Transverse colon (tissue), 4 donors: ENCODE measurements around the gene GDPGP1. TPM values are rescaled to one million over a fixed set of nuclear protein-coding genes. Genes with fewer than 3 reads are reported as not detected.
A peak's percentile ranks its signal among the peaks of the same experiment; 100 is the strongest.

Experiments used
- DNase-seq: peaks from one replicate; pipeline ENCODE4 v3.0.0-alpha.2; 2019
- H3K27ac ChIP-seq, 4 donors: fragments of 200-600 bp; sonication (generic); 2 replicates each; pipeline ENCODE4 v1.5.1; 2016 to 2018; ENCODE audit warnings: inconsistent platforms in 4 of 4
- H3K27me3 ChIP-seq: fragments of 200-600 bp; sonication (generic); 2 replicates; pipeline ENCODE4 v1.5.1; 2017; ENCODE audit warnings: inconsistent platforms
- H3K36me3 ChIP-seq, 4 donors: fragments of 200-600 bp; sonication (generic); 2 replicates each; pipeline ENCODE4 v1.5.1; 2017 to 2019; ENCODE audit warnings: inconsistent platforms in 4 of 4
- H3K4me1 ChIP-seq, 4 donors: fragments of 200-600 bp; sonication (generic); 2 replicates each; pipeline ENCODE4 v1.5.1; 2017 to 2020; ENCODE audit warnings: inconsistent platforms in 4 of 4
- H3K4me3 ChIP-seq, 4 donors: fragments of 200-600 bp; sonication (generic); 1 replicate in 1 of 4; 2 replicates in 3 of 4; pipeline versions ENCODE4 v1.5.1 to v1.6.1; 2017 to 2019; ENCODE audit warnings: inconsistent platforms in 4 of 4
- H3K9me3 ChIP-seq, 2 donors: fragments of 200-600 bp; sonication (generic); 2 replicates each; pipeline ENCODE4 v1.5.1; 2017 to 2019; ENCODE audit warnings: inconsistent platforms in 2 of 2
- CTCF ChIP-seq, 5 experiments: fragments of 200-600 bp in 3 of 5; fragments of 450-650 bp in 2 of 5; sonication (generic) in 3 of 5; IDR thresholded peaks; 1 replicate in 2 of 5; 2 replicates in 3 of 5; pipeline ENCODE4 v1.5.1; 2016 to 2017; ENCODE audit warnings: antibody characterized with exemption in 5 of 5, inconsistent platforms in 3 of 5, mild to moderate bottlenecking in 2 of 5, moderate library complexity in 1 of 5
- EP300 ChIP-seq: sonication (generic); formaldehyde crosslinking; IDR thresholded peaks from one replicate; pipeline ENCODE4 v1.6.1; 2017; ENCODE audit warnings: antibody characterized with exemption, low read depth
- POLR2A ChIP-seq: fragments of 450-650 bp; IDR thresholded peaks from one replicate; pipeline ENCODE4 v1.6.1; 2016; ENCODE audit warnings: antibody characterized with exemption, mild to moderate bottlenecking, moderate library complexity
- POLR2AphosphoS5 ChIP-seq, 3 donors: sonication (generic); formaldehyde crosslinking; IDR thresholded peaks; one replicate each; pipeline ENCODE4 v1.6.1; 2016; ENCODE audit warnings: antibody characterized with exemption in 3 of 3
- WGBS, 2 donors: methylation state at CpG; one replicate each; pipeline ENCODE4 v1.1.5; 2018; ENCODE audit warnings: low coverage in 1 of 2; 5-methylcytosine and 5-hydroxymethylcytosine counted together
- in situ Hi-C, 4 donors: fragments of 200-750 bp; cut with MboI; loops; one replicate each; pipeline versions ENCODE4 v1.15.0 to v1.15.1; 2017; ENCODE audit warnings: low sequenced_read_pairs in 3 of 4, low pct_ligation_motif_present in 1 of 4, low pct_unique_long_range_greater_than_20kb in 1 of 4
- intact Hi-C: fragments of 100-400 bp; cut with DNase I; formaldehyde crosslinking; loops from one replicate; pipeline ENCODE4 v1.15.1; 2023; ENCODE audit warnings: low total_unique reads
- total RNA-seq, 4 donors: library from RNA; depleted of rRNA; stranded (reverse); fragments of >200 nt; gene quantifications; one replicate each; pipeline ENCODE4 v1.1.0, GENCODE V29; 2016

Gene GDPGP1
- total RNA-seq, 4 donors from 2014 or later = 6.8 to 28.8 (median 21.3) TPM

- in situ Hi-C loops (no loop called here), intact Hi-C loops (loop anchor here (2.0 kb wide), 1 partner anchor 131 kb away; no protein-coding TSS in a partner anchor)
- Histone ChIP-seq H3K27ac (peak overlapping the region; percentile 90 to 99 (median 96)), H3K9me3 (no peaks in the 10 kb centered on the region), H3K4me1 (peaks cover 28 to 53% (median 43%) of the 10 kb centered on the region in 4 donors), H3K27me3 (no peaks in the 10 kb centered on the region), H3K4me3 (peak overlapping the region in 1 of 4 donors; percentile 67), H3K36me3 (peaks cover 0 to 23% (median 3%) of the 10 kb centered on the region in 4 donors)
- DNase-seq = peak; percentile 54
- peak; percentile 17 for TF ChIP-seq POLR2A
- peak in 2 of 3 donors; percentile 5 to 16 for TF ChIP-seq POLR2AphosphoS5 (IDR thresholded peaks at IDR 0.05)
- TF ChIP-seq CTCF (IDR thresholded peaks at IDR 0.05) = no peak
- no peak for TF ChIP-seq EP300
- WGBS, 2 donors = 18 to 47% methylated on average over 4 to 25 of the region's 27 CpGs
Observed at GRCh38 chr15:90231028-90232017, 2.7 kb upstream of the GDPGP1 start.

GRCh38 chr15:90232196-90232595 lies 1.8 kb upstream of the GDPGP1 start:
- H3K4me1 ChIP-seq = peaks cover 28 to 53% (median 43%) of the 10 kb centered on the region in 4 donors
- TF ChIP-seq POLR2AphosphoS5 (IDR thresholded peaks at IDR 0.05) (peak in 1 of 3 donors; percentile 16), EP300 (no peak), POLR2A (no peak)
- peak overlapping the region; percentile 90 to 99 (median 96) for H3K27ac ChIP-seq
- in situ Hi-C loops = no loop called here
- intact Hi-C loops = loop anchor here (2.0 kb wide), 1 partner anchor 131 kb away; no protein-coding TSS in a partner anchor
- DNase-seq = no peak
- H3K9me3 ChIP-seq = no peaks in the 10 kb centered on the region
- WGBS, 2 donors = 77% methylated on average over 13 of the region's 13 CpGs; no CpG with 5 or more reads in 1 of the 2 donors
- peak overlapping the region in 3 of 4 donors; percentile 67 to 92 (median 75) for H3K4me3 ChIP-seq
- H3K36me3 ChIP-seq = peaks cover 0 to 18% (median 3%) of the 10 kb centered on the region in 4 donors
- H3K27me3 ChIP-seq = no peaks in the 10 kb centered on the region

- Histone ChIP-seq H3K4me1 (peaks cover 28 to 53% (median 43%) of the 10 kb centered on the region in 4 donors), H3K9me3 (no peaks in the 10 kb centered on the region), H3K36me3 (peaks cover 0 to 14% (median 5%) of the 10 kb centered on the region in 4 donors), H3K27ac (peak overlapping the region; percentile 90 to 99 (median 96)), H3K27me3 (no peaks in the 10 kb centered on the region), H3K4me3 (peak overlapping the region; percentile 62 to 92 (median 71))
- no peak for DNase-seq
- 5% methylated on average over 3 to 9 of the region's 9 CpGs for WGBS, 2 donors
- intact Hi-C loops (loop anchor here (2.0 kb wide), 1 partner anchor 132 kb away; no protein-coding TSS in a partner anchor), in situ Hi-C loops (no loop called here)
- TF ChIP-seq CTCF (IDR thresholded peaks at IDR 0.05) (peak in 3 of 5 experiments; percentile 38 to 88 (median 58)), EP300 (no peak), POLR2AphosphoS5 (IDR thresholded peaks at IDR 0.05) (no peak)
Observed at GRCh38 chr15:90232941-90233386, 1.0 kb upstream of the GDPGP1 start.

- H3K36me3 ChIP-seq = peaks cover 0 to 16% (median 4%) of the 10 kb centered on the region in 4 donors
- H3K4me3 ChIP-seq = peak within 1 kb of the TSS; percentile 67 to 92 (median 75)
- no peaks in the 10 kb centered on the region for H3K9me3 ChIP-seq
- no peaks in the 10 kb centered on the region for H3K27me3 ChIP-seq
- TF ChIP-seq EP300 (peak; percentile 28), CTCF (IDR thresholded peaks at IDR 0.05) (peak in 2 of 5 experiments; percentile 55 to 85), POLR2A (peak; percentile 93), POLR2AphosphoS5 (IDR thresholded peaks at IDR 0.05) (peak; percentile 46 to 94 (median 91))
- DNase-seq = peak; percentile 99
- intact Hi-C loops (loop anchor here (2.0 kb wide), 1 partner anchor 133 kb away; no protein-coding TSS in a partner anchor), in situ Hi-C loops (no loop called here)
- WGBS, 2 donors = 1% methylated on average over 34 of the region's 63 CpGs; no CpG with 5 or more reads in 1 of the 2 donors
- peaks cover 28 to 53% (median 43%) of the 10 kb centered on the region in 4 donors for H3K4me1 ChIP-seq
- H3K27ac ChIP-seq = peak within 1 kb of the TSS; percentile 90 to 99 (median 96)
Observed at GRCh38 chr15:90233387-90234095, 468 bp upstream of the GDPGP1 start, which contains the start of gene CIB1. Gene CIB1 (minus strand): TSS chr15:90233941. CDS start chr15:90233885, 56 bp downstream.
